Stimulated activated CD8-positive, alpha-beta memory T cell treated with anti-CD3 and anti-CD28 coated beads, Interleukin-4, amount 100 ng/mL, for 4 hours (primary cell): ENCODE measurements around the gene ZNF496.
"Not testable (repeated sequence)": the region's sequence is repeated elsewhere in the genome, so short reads cannot be mapped to it uniquely, and the experiment has no call there.

Experiments used
- DNase-seq, 2 donors: peaks; one replicate each; pipeline ENCODE4 v3.0.0-alpha.2; 2020; ENCODE audit warnings: low read depth in 2 of 2, low spot score in 1 of 2

Gene ZNF496

DNA sequence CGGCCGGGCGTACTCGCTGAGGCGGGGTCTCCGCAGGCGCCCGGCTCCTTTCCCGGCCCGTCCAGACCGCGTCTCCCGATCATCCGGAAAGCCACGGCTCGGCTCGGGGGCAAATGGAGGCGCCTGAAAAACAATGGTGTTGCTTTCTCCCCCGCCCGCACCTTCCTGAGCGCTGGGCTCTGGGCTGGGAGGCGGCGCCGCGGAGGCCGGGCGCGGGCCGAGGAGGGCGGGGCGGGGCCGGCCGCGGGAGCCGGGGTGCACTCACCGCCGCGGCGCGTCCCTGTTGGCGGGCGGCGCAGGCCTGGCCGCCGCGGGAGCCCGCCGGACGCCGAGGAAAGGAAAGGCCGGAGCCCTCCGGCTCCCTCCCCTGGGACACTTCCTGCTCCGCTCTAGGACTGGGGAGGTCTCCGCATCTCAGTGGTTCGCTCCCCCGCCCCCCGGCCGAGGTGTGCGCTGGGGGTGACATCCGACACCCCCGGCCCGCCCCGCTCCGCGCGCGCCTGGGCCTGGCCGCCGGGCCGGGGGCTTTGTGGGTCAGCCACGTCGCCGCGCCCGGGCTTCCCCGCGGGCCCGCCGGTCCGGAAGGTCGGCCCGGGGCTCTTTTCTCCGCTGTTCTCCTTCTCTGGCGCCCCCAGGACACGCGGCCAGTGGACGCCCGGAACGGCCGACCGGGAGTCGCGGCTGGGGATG, at the start of gene ZNF496:
Gene ZNF496 (minus strand): TSS at position 343 of the 690 bp plus-strand sequence. CDS start 2,289 bp downstream, outside the sequence.
- DNase-seq = peak; percentile 28 to 59

- no peak for DNase-seq
Measured at GRCh38 chr1:247378334-247379073, 46.8 kb upstream of the ZNF496 start.

DNA sequence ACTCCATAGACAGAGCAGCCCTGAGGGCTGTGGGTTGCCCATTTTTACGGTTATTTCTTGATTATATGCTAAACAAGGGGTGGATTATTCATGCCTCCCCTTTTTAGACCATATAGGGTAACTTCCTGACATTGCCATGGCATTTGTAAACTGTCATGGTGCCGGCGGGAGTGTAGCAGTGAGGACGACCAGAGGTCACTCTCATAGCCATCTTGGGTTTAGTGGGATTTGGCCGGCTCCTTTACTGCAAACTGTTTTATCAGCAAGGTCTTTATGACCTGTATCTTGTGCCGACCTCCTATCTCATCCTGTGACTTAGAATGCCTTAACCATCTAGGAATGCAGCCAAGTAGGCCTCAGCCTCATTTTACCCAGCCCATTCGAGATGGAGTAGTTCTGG, 46.0 kb upstream of the ZNF496 start:
- not testable (repeated sequence) for DNase-seq

GRCh38 chr1:247376659-247377058, 45.0 kb upstream of the ZNF496 start:
- DNase-seq = no peak

DNA sequence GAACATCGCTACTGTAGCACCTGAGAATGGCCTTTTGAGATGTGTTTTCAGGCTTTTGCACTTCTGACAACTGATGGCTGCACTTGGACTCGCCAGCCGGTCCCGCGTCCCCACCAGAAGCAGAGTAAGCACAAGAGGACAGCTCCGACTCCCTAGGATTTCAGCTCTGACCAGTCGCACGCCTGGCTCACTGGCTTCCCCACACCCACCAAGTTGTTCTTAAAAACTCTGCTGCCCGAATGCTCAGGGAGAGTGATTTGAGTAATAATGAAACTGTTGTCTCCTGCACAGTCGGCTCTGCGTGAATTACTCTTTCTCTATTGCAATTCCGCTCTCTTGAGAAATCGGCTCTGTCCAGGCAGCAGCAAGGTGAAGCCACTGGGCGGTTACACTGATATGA, 44.1 kb upstream of the ZNF496 start:
- DNase-seq = no peak

DNA sequence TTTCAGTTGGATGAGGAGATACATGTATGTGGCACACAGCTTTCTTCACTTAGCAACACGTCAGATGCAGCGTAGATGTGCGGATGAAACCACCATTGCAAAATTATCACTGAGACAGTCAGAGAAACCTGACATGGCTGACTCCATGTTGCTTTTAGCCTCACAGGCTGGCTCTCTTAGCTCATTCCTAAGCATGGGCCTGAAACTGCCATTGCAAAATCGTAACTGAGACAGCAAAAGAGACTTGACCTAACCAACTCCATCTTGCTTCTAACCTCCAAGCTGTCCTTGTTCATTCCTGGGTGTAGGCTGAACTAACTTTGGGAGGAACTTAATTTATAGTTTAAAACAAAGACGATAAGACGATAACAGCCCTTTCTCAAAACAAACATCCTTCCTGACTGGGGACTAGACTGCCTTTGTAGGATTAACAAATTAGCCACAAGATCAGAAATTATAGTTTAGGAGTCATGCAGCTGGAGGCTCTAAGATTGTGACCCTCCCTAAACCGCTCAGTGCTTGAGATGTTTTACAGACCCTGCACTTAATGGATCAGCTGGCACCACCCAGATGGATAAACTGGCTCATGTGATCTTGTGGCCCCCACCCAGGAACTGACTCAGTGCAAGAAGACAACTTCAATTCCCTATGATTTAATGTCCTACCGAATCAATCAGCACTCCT, 43.1 kb upstream of the ZNF496 start:
- not testable (repeated sequence) for DNase-seq

- peak; percentile 12 to 33 for DNase-seq
Measured at GRCh38 chr1:247373721-247374141, 42.1 kb upstream of the ZNF496 start.

- DNase-seq = no peak
Measured at GRCh38 chr1:247371801-247372259, 40.2 kb upstream of the ZNF496 start.

DNA sequence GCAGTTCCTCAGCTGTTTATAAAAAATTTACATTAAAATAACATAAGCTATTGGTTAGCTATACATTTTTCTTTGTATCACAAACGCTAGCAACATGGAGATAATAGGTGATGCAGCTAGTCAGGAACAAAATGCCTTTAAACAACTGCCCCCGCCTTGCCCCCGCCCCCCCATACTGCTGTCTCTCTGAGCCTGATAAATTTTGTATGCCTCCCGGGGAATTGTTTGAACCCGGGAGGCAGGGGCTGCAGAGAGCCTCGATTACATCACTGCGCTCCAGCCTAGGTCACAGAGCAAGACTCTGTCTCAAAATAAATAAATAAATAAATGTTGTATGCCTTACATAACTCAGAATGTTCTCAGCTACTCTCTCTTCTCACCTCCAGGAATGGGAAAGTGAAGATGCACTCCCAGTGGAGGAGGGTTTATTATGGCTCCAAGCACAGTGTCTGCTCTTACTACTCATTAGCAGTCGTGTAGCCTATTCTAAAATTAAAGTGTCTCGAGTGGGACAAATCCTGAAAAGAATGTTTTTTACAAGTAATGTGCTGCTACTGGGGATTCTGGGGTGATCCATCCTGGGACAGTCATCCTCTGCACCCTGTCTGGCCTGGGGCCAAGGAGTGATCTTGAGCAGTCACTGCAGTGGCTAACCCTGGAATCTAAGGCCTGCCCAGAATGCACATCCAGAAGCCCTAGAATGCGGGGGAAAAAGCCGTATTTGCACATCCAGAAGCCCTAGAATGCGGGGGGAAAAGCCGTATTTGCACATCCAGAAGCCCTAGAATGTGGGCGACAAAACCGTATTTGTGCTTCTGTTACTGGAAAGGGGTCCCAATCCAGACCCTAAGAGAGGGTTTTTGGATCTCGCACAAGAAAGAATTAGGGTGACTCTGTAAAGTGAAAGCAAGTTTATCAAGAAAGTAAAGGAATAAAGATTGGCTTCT, 39.4 kb upstream of the ZNF496 start:
- no peak for DNase-seq

- no peak for DNase-seq
Measured at GRCh38 chr1:247368490-247369145, 37.0 kb upstream of the ZNF496 start.

DNA sequence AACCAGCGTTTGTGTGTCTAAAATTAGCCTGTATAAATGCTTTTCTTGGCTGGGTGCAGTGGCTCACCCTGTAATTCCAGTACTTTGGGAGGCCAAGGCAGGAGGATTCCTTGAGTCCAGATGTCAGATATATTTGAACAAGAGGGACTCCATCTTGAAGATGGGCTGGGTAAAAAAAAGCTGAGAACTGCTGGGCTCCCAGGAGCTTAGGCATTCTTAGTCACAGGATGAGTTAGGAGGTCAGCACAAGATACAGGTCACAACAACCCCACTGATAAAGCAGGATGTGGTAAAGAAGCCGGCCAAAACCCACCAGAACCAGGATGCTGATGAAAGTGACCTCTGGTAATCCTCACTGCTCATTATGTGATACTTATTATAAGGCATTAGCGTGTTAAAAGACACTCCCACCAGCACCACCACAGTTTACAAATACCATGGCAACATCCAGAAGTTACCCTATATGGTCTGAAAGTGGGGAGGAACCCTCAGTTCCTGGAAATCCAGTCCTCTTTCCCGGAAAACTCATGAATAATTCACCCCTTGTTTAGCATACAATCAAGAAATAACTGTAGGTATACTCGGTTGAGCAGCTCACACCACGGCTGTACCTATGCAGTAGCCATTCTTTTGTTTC, 36.2 kb upstream of the ZNF496 start:
- DNase-seq = no peak

GRCh38 chr1:247366926-247367645, 35.4 kb upstream of the ZNF496 start:
- DNase-seq = no peak

DNA sequence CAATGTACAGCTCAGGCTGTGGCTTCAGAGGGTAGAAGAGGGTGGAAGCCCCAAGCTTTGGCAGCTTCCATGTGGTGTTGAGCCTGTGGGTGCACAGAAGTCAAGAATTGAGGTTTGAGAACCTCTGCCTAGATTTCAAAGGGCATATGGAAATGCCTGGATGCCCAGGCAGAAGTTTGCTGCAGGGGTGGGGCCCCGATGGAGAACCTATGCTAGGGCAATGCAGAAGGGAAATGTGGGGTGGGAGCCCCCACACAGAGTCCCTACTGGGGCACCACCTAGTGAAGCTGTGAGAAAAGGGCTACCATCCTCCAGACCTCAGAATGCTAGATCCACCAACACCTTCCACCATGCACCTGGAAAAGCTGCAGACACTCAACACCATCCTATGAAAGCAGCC, 34.7 kb upstream of the ZNF496 start:
- DNase-seq = not testable (repeated sequence)

- no peak for DNase-seq
Measured at GRCh38 chr1:247365023-247365422, 33.4 kb upstream of the ZNF496 start.

DNA sequence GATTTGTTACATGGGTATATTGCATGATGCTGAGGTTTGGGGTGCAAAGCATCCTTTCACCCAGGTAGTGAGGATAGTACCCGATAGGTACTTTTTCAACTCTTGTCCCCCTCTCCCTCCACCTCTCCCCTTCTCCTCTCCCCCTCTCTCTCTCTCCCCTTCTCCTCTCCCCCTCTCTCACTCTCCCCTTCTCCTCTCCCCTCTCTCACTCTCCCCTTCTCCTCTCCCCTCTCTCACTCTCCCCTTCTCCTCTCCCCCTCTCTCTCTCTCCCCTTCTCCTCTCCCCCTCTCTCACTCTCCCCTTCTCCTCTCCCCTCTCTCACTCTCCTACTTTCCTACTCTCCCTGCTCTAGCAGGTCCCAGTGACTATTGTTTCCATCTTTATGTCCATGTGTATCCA, 31.3 kb upstream of the ZNF496 start:
- not testable (repeated sequence) for DNase-seq

- DNase-seq = no peak
Measured at GRCh38 chr1:247362153-247362552, 30.5 kb upstream of the ZNF496 start.

DNA sequence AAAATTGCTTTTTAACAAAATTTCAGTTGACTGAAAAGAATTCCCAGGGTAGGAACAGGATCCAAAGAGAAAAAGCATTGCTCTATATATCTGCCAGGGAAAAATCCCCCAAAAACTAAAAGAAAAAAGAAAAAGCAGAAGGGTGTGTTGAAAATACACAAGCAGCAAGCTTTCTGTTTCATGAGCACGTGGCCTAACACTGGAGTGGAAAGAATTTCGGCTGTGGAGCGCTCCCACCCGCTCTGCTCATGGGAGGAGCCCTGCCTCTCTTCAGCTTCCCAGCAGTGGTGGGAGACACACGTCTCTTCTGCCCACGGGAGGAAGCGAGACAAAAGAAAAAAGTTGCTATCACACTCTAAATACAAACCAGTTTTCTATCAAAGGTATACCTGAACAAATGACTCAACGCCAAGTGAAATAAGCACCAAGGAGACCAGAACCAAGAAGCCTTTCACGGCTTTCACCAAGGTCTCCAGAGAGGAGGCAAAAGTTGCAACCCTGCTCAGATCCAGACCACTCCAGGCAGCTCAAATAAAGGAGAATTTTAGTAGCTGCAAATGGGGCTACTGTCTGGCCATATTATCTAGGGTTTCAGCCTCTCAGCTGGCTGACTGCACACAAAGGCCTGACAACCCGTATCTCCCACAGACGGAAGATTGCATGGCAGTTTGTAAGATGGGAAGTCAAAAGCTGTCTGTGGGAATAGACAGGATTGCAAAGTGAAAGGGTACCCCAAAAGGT, 29.5 kb upstream of the ZNF496 start:
- DNase-seq = no peak

- no peak for DNase-seq
Measured at GRCh38 chr1:247360116-247360898, 28.6 kb upstream of the ZNF496 start.
